Gastroesophageal sphincter (tissue), 3 donors: Measurements from ENCODE around the gene CYP2D6.
"Not testable (repeated sequence)": the region's sequence is repeated elsewhere in the genome, so short reads cannot be mapped to it uniquely, and the experiment has no call there.

Source experiments
- POLR2A ChIP-seq, 2 donors: fragments of 450-650 bp; IDR thresholded peaks; one replicate each; pipeline ENCODE4 v1.6.1; 2017; ENCODE audit warnings: antibody characterized with exemption in 2 of 2, mild to moderate bottlenecking in 2 of 2, moderate library complexity in 1 of 2
- POLR2AphosphoS5 ChIP-seq: sonication (generic); formaldehyde crosslinking; IDR thresholded peaks from one replicate; pipeline ENCODE4 v1.6.1; 2017; ENCODE audit warnings: antibody characterized with exemption
- TF ChIP-seq, protein P1 (sequence below), 4 experiments: fragments of 200-600 bp in 2 of 4; fragments of 450-650 bp in 2 of 4; sonication (generic) in 1 of 4; IDR thresholded peaks; one replicate each; pipeline ENCODE4 v1.5.1; 2017 to 2019; ENCODE audit warnings: antibody characterized with exemption in 4 of 4, mild to moderate bottlenecking in 2 of 4, moderate library complexity in 2 of 4

DNA sequence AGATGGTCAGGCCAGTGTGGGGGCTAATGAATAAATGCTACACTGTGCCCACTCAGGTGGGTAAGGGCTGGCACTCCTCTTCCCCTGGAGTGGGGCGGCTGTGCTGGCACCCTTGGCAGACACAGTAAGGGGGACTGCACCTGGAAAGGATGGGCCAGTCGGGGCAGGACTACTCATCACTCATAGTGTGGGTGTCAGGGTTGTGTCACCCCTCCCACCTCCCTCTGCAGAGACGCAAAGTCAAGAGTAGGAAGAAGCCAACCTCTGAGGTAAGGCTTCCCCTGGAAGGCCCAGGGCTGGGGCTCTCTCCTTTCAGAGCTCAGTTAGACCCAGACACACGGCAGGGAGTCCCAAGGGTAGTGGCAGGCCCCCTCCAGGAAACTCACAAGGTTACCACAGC, 5.1 kb upstream of the CYP2D6 start:
- TF ChIP-seq POLR2AphosphoS5; POLR2A (IDR thresholded peaks at IDR 0.05): not testable (repeated sequence)
- TF ChIP-seq, protein P1, sequence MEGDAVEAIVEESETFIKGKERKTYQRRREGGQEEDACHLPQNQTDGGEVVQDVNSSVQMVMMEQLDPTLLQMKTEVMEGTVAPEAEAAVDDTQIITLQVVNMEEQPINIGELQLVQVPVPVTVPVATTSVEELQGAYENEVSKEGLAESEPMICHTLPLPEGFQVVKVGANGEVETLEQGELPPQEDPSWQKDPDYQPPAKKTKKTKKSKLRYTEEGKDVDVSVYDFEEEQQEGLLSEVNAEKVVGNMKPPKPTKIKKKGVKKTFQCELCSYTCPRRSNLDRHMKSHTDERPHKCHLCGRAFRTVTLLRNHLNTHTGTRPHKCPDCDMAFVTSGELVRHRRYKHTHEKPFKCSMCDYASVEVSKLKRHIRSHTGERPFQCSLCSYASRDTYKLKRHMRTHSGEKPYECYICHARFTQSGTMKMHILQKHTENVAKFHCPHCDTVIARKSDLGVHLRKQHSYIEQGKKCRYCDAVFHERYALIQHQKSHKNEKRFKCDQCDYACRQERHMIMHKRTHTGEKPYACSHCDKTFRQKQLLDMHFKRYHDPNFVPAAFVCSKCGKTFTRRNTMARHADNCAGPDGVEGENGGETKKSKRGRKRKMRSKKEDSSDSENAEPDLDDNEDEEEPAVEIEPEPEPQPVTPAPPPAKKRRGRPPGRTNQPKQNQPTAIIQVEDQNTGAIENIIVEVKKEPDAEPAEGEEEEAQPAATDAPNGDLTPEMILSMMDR (IDR thresholded peaks at IDR 0.05) = not testable (repeated sequence)
